ENCODE data around the gene PCDHGA7.
"Not testable (repeated sequence)": the region's sequence is repeated elsewhere in the genome, so short reads cannot be mapped to it uniquely, and the experiment has no call there.

PCDHGA7 gene

GRCh38 chr5:141432726-141433125 is 50.2 kb downstream of the PCDHGA7 start:
- DNase-seq = not testable (repeated sequence)

GRCh38 chr5:141434006-141434405 is 51.5 kb downstream of the PCDHGA7 start:
- DNase-seq = no peak
